GM18505 (cell line): ENCODE measurements around the gene PWWP2B.
"Not testable (repeated sequence)": the region's sequence is repeated elsewhere in the genome, so short reads cannot be mapped to it uniquely, and the experiment has no call there.

ENCODE experiments used
- ATAC-seq: cut with Tn5 transposase; IDR thresholded peaks from one replicate; pipeline ENCODE4 v1.9.1; 2021; ENCODE audit not compliant: unreplicated experiment
- POLR2A ChIP-seq: IDR thresholded peaks from 4 replicates; pipeline ENCODE4 v1.6.1; 2011; ENCODE audit warnings: borderline replicate concordance; ENCODE audit not compliant: insufficient read depth, insufficient read length; ENCODE audit errors: extremely low read depth

The PWWP2B gene

GRCh38 chr10:132397036-132397541, at the start of gene PWWP2B:
Gene PWWP2B (plus strand): TSS chr10:132397200. CDS start chr10:132397227, 27 bp downstream.
- ATAC-seq, result peak; percentile 44
- TF ChIP-seq POLR2A, result no peak

GRCh38 chr10:132347211-132347930, 49.6 kb upstream of the PWWP2B start:
- ATAC-seq, result no peak
- TF ChIP-seq POLR2A, result no peak

DNA sequence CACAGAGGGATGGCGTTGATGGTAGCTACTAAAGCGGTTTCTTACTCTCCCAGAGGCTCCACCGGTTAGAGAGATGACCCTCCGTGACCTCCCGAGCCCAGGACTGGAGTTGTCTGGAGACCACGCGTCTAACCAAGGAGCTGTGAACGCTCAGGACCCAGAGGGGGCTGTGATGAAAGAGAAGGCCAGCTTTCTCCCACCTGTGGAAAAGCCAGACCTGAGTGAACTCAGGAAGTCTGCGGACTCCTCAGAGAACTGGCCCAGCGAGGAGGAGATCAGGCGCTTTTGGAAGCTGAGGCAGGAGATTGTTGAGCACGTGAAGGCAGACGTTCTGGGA, 49.1 kb upstream of the PWWP2B start:
- no peak for ATAC-seq
- no peak for TF ChIP-seq POLR2A

- ATAC-seq, result no peak
Measured at GRCh38 chr10:132349766-132350165, 47.2 kb upstream of the PWWP2B start.

DNA sequence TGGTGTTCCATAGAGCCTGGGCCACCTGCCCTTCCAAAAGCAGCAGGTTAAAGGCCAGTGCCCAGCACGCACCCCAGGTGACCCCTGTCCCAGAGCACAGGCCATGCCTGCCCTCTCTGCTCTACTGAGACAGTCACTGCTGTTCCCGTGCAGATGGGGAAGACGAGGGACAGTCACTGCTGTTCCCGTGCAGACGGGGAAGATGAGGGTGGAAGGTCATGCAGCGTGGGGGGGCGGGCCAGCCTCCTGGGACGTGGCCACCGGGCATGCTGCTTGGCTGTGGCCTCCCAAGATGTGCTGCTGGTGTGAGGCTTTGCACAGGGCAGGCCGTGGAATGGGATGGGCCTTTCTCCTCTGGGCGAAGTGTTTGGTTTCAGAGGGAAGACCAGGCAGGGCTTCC, 46.6 kb upstream of the PWWP2B start:
- TF ChIP-seq POLR2A, result no peak
- ATAC-seq, result no peak

More at GRCh38 chr10:132349766-132350165, 47.2 kb upstream of the PWWP2B start:
- no peak for TF ChIP-seq POLR2A

DNA sequence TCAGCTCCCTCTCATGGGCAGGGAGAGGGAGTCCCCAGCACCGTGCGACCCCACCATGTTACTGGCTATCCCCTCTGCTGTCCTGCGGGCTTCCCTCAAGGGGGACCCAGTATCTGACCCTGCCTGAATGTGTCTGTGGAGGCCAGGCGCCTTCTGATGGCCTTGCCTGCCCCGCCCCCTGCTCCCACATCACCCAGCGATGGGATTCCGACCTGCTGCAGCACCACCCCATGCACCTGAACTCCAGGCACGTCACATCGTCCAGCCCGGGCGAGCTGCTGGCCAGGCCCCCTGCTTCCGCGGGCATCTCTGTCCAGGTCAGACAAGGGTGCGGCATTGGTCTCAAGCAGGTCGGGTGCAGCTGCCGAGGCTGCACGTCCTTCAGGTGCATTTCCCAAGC, 46.1 kb upstream of the PWWP2B start:
- no peak for TF ChIP-seq POLR2A

GRCh38 chr10:132351611-132352010, 45.4 kb upstream of the PWWP2B start:
- TF ChIP-seq POLR2A, result no peak
- ATAC-seq, result no peak

More for the DNA sequence above, 46.1 kb upstream of the PWWP2B start:
- ATAC-seq, result no peak

DNA sequence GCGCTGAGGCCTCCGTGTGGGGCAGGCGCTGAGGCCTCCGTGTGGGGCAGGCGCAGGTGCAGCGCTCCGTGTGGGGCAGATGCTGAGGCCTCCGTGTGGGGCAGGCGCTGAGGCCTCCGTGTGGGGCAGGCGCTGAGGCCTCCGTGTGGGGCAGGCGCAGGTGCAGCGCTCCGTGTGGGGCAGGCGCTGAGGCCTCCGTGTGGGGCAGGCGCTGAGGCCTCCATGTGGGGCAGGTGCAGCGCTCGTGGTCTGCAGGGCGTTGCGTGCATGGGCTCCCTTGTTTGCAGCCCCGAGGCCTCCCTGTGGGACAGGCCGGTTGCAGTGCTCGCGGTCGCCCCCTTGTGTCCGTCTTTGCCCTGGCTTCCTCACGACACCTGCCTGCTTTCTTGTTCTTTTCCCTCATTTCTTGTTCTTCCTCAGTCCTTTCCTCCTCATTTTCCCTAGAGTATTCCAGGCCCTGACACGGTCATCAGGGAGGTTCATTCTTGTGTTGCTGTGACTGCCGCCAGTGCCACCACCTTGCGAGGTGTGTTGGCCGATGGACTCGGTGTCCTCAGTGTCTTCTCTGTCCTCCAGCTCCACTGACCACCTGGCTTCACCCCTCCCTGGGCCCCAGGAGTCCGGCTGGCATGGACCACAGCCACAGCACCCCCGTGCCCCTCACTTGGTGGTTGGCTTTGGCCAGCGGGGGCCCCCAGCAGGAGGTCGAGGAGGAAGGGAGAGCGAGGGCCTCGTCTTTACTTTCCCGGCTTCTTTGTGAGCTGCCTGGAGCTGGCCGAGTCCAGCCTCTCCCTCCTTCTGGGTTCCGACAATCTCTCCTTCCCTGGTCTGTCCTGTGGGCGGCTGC, 44.3 kb upstream of the PWWP2B start:
- not testable (repeated sequence) for ATAC-seq

DNA sequence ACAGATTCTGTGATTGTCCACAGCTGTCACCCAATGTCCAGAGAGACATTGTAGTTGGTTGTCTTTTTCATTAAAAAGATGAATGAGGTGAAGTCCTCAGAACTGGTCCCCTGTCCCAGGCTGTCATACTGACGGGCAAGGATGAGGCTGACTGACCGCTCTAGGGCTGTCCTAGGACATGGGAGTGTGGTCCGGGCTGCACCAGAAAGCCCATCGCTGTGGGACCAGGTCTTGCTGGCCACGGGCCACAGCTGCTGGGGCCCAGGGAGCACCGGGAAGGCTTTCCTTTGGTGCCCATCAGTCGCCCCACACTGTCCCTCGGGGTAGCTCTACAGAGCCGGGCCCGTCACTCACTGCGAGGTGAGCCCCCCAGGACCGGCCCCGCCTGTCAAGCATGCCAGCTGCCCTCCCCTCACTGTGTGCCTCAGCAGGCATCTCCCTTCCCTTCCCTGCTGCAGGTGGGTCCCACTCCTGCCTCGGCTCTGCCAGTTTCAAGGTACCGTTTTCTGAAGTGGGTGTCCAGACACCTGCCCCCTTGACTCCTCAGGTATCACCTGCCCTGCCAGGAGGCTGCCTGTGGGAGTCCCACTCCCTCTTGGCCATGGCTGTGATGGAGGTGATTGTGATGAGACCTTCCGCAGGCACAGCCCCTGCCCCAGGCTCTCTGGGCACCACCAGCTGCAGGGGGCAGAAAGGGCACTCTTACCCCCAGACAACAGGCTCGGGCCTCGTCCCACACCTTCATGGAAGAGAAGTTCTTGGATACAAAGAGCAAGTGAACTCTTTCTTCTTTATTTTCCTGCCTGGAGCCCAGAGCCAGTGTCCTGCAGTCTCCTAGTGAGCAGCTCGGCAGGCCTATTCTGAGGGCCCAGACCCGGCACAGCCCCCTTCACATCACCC, 43.3 kb upstream of the PWWP2B start:
- no peak for TF ChIP-seq POLR2A
- no peak for ATAC-seq

DNA sequence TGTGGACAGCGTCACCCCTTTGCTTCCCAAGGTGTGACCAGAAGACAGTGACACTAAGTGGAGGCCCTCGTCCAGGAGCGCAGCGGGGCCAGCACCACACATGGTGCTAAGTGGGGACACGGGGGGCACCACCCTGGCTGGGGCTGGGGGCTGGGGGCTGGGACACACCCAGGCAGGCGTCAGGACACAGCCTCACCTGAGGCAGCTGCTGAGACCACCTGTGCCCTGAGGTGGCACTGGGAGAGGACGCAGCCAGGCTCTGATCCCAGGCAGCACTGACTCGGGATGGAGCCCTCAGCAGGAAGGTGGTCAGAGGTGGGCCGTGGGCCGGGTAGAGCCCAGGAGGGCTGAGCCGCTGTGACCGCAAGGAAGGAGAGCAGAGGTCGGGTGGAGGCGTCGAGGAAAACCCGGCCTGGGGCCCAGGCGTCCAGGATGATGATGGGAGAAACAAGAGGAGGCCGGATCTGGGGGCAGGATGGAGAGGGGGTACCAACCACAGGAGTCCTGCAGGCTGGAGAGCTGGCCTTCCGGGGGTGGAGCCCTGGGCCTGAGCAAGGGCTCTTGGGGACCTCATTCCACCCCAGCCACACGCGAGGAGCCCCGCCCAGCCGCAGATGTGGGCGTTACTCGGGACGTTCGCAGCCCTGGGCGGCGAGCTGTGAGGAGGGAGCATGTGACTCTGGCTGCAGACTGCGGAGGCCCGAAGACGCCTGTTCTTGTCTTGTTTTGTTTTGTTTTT, 42.5 kb upstream of the PWWP2B start:
- no peak for TF ChIP-seq POLR2A
- no peak for ATAC-seq

- no peak for TF ChIP-seq POLR2A
- ATAC-seq, result no peak
Measured at GRCh38 chr10:132355297-132355696, 41.7 kb upstream of the PWWP2B start.

DNA sequence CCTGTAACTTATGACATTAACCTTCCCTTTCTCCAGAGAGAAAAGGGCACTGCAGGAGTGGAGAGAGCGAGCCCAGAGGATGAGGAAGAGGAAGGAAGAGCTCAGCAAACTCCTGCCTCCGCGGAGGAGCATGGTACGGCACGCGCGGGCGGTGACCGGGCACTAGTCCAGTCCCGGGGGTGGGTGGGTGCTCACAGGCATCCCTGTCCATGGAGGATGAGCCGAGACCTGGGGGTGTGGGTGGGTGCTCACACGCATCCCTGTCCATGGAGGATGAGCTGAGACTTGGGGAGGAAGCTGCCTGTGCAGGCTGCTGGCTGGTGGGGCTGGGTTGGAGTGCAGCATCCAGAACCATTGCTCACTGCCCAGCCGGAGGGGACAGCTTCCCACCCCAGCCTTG, 41.2 kb upstream of the PWWP2B start:
- no peak for TF ChIP-seq POLR2A
- ATAC-seq, result no peak
